LNCaP clone FGC (cell line): ENCODE measurements around the gene CD96.

Source experiments
- DNase-seq: peaks from one replicate; pipeline ENCODE4 v3.0.0-alpha.2; 2011; ENCODE audit warnings: low read depth
- H3K4me3 ChIP-seq: 2 replicates; pipeline ENCODE4 v1.5.1; 2011; ENCODE audit warnings: mild to moderate bottlenecking, low read depth, low read length, control low read depth
- CTCF ChIP-seq: IDR thresholded peaks from 2 replicates; pipeline ENCODE4 v1.5.1; 2012; ENCODE audit warnings: mild to moderate bottlenecking; ENCODE audit not compliant: control insufficient read depth, insufficient read depth; ENCODE audit errors: extremely low read depth

CD96 gene

GRCh38 chr3:111616417-111617105 lies 74.6 kb downstream of the CD96 start:
- DNase-seq: no peak
- peak; percentile 23; the same call in 1 of the 2 replicates for TF ChIP-seq CTCF
- no peak overlapping the region for H3K4me3 ChIP-seq

GRCh38 chr3:111617406-111617805 lies 75.4 kb downstream of the CD96 start:
- no peak overlapping the region for H3K4me3 ChIP-seq
- no peak for TF ChIP-seq CTCF
- no peak for DNase-seq

GRCh38 chr3:111617912-111618601 lies 76.1 kb downstream of the CD96 start:
- TF ChIP-seq CTCF: no peak
- no peak overlapping the region for H3K4me3 ChIP-seq
- no peak for DNase-seq

GRCh38 chr3:111618945-111619344 lies 76.9 kb downstream of the CD96 start:
- TF ChIP-seq CTCF: no peak
- DNase-seq: no peak
- no peak overlapping the region for H3K4me3 ChIP-seq

GRCh38 chr3:111619833-111620232 lies 77.8 kb downstream of the CD96 start:
- no peak for TF ChIP-seq CTCF
- no peak for DNase-seq
- H3K4me3 ChIP-seq: no peak overlapping the region

GRCh38 chr3:111621535-111621934 lies 79.5 kb downstream of the CD96 start:
- no peak for DNase-seq
- H3K4me3 ChIP-seq: no peak overlapping the region
- peak; percentile 43 for TF ChIP-seq CTCF
